OCI-LY3 (cell line): ENCODE measurements around the gene LEMD1.

ENCODE experiments used
- H2AFZ ChIP-seq: fragments of 200-600, 300-600 bp; shearing (Covaris generic); 2 replicates; pipeline ENCODE4 v1.6.0; 2014; ENCODE audit warnings: antibody characterized with exemption, low read depth, low read length
- H3K27ac ChIP-seq: fragments of 200-600, 300-600 bp; sonication (generic); 2 replicates; pipeline ENCODE4 v1.5.1; 2014; ENCODE audit warnings: mild to moderate bottlenecking, low read length, moderate library complexity, mixed read lengths
- H3K27me3 ChIP-seq: fragments of 200-600, 300-600 bp; sonication (generic); 2 replicates; pipeline ENCODE4 v1.6.1; 2014; ENCODE audit warnings: low read depth, low read length, mixed read lengths
- H3K36me3 ChIP-seq: fragments of 200-600, 300-600 bp; sonication (generic); replicated peaks from 2 replicates; pipeline ENCODE3; 2014; ENCODE audit warnings: low read depth, low read length, mixed read lengths
- H3K4me1 ChIP-seq: fragments of 300-600, 200-600 bp; sonication (generic); 2 replicates; pipeline ENCODE4 v1.6.1; 2014; ENCODE audit warnings: low read length, mixed read lengths
- H3K4me2 ChIP-seq: fragments of 200-600, 300-600 bp; sonication (generic); 2 replicates; pipeline ENCODE4 v1.6.1; 2014; ENCODE audit warnings: low read length, mixed read lengths
- H3K4me3 ChIP-seq: fragments of 300-600, 200-600 bp; sonication (generic); 2 replicates; pipeline ENCODE4 v1.5.1; 2014; ENCODE audit warnings: antibody characterized with exemption, mild to moderate bottlenecking, low read length, moderate library complexity
- H3K79me2 ChIP-seq: fragments of 300-600, 200-600 bp; shearing (Covaris generic); 2 replicates; pipeline ENCODE4 v1.6.1; 2014; ENCODE audit warnings: mild to moderate bottlenecking, low read length, mixed read lengths
- H3K9ac ChIP-seq: fragments of 300-600, 200-600 bp; shearing (Covaris generic); 2 replicates; pipeline ENCODE4 v1.6.0; 2014; ENCODE audit warnings: mild to moderate bottlenecking, low read length, moderate library complexity
- H3K9me3 ChIP-seq: fragments of 200-600, 300-600 bp; shearing (Covaris generic); 2 replicates; pipeline ENCODE4 v1.6.1; 2014; ENCODE audit warnings: low read length, mixed read lengths; ENCODE audit not compliant: insufficient read depth
- H4K20me1 ChIP-seq: fragments of 200-600, 300-600 bp; sonication (generic); 2 replicates; pipeline ENCODE4 v1.6.1; 2016; ENCODE audit warnings: low read length, mixed read lengths; ENCODE audit not compliant: insufficient read depth
- EZH2phosphoT487 ChIP-seq: fragments of 200-600 bp; shearing (Covaris generic); IDR thresholded peaks from 2 replicates; pipeline ENCODE4 v1.6.1; 2018; ENCODE audit warnings: antibody characterized with exemption, mixed run types, low read depth
- TF ChIP-seq, protein P1 (sequence below): fragments of 200-600, 300-600 bp; sonication (generic); IDR thresholded peaks from 2 replicates; pipeline ENCODE4 v1.5.1; 2014; ENCODE audit warnings: antibody characterized with exemption, low read length, low read depth

Gene LEMD1

DNA sequence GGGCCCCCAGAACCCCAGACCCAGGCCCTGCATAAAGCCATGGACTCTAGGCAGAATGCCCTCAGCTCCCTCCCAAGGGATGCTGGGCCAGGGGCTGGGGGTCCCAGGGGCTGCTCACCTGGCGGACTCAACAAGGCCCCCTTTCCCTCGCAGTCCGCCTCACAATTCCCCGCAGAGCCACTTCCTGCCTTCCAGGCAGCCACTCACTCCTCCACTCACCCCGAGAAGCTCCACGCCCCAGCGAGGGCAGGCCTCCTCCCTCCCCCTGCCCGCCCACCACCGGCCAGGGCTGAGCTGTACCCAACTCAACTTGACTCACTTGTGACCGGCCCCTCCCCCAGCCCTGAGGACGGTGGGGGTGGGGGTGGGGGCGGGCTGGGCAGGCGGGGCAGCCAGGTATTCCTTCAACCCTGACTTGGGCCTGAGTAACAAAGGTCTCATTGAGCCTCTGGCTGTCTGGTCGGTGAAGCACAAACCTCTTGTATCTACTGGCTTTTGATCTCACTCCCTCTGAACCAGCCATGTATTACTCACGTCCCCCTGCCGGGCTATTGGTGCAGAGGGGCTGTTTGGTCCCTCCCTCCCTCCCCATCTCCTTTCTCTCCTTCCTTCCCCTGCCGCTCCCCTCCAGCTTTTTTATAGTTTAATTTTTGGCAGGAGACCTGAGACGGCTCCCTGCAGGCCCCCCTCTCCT lies 28.0 kb upstream of the LEMD1 start:
- Histone ChIP-seq H3K4me2 (no peak overlapping the region), H3K79me2 (no peaks in the 10 kb centered on the region), H3K36me3 (no peaks in the 10 kb centered on the region), H3K4me1 (no peaks in the 10 kb centered on the region), H3K9ac (no peak overlapping the region), H2AFZ (no peak overlapping the region), H4K20me1 (peaks cover 4% of the 10 kb centered on the region; the same call in 1 of the 2 replicates), H3K27ac (no peak overlapping the region), H3K9me3 (no peaks in the 10 kb centered on the region), H3K27me3 (peaks cover 50% of the 10 kb centered on the region), H3K4me3 (no peak overlapping the region)
- TF ChIP-seq, protein P1, sequence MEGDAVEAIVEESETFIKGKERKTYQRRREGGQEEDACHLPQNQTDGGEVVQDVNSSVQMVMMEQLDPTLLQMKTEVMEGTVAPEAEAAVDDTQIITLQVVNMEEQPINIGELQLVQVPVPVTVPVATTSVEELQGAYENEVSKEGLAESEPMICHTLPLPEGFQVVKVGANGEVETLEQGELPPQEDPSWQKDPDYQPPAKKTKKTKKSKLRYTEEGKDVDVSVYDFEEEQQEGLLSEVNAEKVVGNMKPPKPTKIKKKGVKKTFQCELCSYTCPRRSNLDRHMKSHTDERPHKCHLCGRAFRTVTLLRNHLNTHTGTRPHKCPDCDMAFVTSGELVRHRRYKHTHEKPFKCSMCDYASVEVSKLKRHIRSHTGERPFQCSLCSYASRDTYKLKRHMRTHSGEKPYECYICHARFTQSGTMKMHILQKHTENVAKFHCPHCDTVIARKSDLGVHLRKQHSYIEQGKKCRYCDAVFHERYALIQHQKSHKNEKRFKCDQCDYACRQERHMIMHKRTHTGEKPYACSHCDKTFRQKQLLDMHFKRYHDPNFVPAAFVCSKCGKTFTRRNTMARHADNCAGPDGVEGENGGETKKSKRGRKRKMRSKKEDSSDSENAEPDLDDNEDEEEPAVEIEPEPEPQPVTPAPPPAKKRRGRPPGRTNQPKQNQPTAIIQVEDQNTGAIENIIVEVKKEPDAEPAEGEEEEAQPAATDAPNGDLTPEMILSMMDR = no peak
- TF ChIP-seq EZH2phosphoT487 = no peak

DNA sequence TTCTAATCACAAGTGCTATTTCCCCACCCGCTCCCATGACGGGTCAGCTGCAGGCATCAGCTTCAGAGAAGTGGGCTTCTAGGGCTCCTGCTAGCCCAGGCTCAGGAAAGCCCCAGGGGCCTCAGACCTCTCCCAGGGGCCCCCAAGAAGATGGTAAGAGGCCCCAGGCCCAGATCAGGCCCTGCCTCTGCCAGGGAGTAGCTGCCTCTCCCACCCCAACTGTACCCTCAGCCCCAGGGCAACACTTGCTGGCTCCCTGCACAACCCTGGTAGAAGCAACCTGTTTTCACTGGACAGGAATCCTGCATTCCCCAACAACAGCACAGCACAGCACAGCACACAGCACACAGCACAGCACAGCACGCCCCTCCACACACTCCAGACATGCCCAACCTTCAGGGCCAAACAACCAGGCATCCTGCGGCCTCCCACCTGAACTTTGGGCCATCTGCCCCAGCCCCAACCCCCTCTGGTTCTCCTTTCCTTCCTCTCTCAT lies 27.4 kb upstream of the LEMD1 start:
- Histone ChIP-seq H3K4me1 (no peaks in the 10 kb centered on the region), H3K79me2 (no peaks in the 10 kb centered on the region), H3K27ac (no peak overlapping the region), H3K27me3 (peaks cover 44% of the 10 kb centered on the region), H3K36me3 (no peaks in the 10 kb centered on the region), H3K9me3 (no peaks in the 10 kb centered on the region), H3K9ac (no peak overlapping the region), H3K4me2 (no peak overlapping the region), H4K20me1 (no peaks in the 10 kb centered on the region), H2AFZ (no peak overlapping the region), H3K4me3 (no peak overlapping the region)
- TF ChIP-seq, protein P1 = no peak
- TF ChIP-seq EZH2phosphoT487 = no peak

DNA sequence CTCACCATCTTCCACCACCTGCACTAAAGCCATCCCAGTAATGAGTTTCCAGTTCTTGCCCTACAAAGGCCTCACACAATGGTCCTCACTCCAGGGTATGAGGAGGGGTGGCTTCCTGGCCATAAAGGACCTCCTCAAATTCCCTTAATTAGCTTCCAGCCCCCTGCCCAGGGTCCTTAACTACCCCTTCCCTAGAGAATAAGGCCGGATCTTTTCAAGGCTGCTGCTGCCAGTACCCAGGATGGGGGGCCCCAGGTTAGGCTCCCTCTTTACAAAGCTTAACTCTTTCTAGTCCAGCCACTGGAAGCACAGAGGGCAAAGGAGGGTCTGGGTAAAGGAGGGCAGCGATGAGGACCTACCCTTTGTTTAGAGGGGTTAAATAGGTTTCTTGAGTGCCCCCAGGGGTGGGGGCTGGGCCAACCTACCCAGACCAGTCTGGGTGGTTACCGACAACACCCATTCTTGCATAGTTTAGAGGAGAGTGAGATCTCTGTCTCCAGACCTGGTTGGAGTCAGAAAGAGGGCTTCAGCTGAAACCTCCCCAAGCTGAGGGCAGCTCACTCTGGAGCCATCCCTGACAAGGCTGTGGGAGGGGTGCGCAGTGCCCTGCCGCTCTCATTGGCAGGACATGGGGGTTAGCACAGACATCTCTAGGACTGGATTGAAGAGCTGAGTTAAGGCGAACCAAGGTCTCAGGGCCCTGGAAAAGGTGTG lies 26.8 kb upstream of the LEMD1 start:
- no peak overlapping the region for H3K4me2 ChIP-seq
- H3K4me1 ChIP-seq = no peaks in the 10 kb centered on the region
- H3K9me3 ChIP-seq = no peaks in the 10 kb centered on the region
- H3K4me3 ChIP-seq = no peak overlapping the region
- H2AFZ ChIP-seq = no peak overlapping the region
- H3K9ac ChIP-seq = no peak overlapping the region
- no peak overlapping the region for H3K27ac ChIP-seq
- no peaks in the 10 kb centered on the region for H3K79me2 ChIP-seq
- no peaks in the 10 kb centered on the region for H4K20me1 ChIP-seq
- H3K36me3 ChIP-seq = no peaks in the 10 kb centered on the region
- peaks cover 41% of the 10 kb centered on the region for H3K27me3 ChIP-seq
- TF ChIP-seq, protein P1 = no peak
- no peak for TF ChIP-seq EZH2phosphoT487

DNA sequence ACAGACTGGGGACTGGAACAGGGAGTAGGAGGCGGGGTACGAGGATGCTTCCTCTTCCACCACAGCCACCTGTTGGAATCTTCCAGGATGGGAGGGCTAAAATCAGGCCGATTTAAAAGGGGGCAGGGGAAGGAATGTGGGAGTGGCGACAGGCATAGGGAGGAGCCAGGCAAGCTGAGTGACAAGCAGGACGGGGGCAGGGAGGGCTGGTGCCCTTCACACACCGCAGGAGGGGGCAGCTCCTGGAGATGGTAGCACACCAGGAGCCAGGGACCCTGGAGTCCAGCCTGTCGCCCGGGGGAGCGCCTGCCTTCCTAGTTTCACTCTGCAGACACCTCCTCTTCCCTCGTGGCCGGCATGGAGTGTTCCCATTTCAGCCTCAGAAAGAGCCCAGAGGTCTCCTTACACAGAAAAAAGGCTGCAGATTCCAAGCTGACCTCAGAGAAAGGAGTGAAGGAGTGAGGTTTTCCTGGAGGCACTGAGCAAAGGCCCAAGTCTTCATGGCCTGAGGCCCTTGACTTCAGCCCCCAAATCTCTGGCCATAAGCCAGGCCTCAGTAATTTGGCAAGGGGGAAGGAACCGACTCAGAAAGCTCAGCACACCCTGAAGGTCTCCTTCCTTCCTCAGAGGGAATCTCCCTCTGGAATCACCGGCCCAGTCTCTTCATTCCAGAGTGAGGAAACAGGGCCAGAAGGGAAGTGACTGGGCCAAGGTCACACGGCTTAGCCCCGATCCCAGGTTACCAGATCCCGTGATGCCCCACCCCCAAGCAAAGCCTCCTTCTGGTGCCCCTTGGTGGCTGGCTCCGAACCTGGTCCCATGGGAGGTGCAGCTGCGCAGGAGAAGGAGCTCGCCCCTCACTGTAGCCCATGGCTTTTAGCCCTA lies 25.8 kb upstream of the LEMD1 start:
- no peak overlapping the region for H3K9ac ChIP-seq
- H3K9me3 ChIP-seq = no peaks in the 10 kb centered on the region
- H3K27me3 ChIP-seq = peaks cover 39% of the 10 kb centered on the region
- no peak overlapping the region for H2AFZ ChIP-seq
- H3K4me1 ChIP-seq = no peaks in the 10 kb centered on the region
- no peak overlapping the region for H3K27ac ChIP-seq
- TF ChIP-seq, protein P1 = no peak
- TF ChIP-seq EZH2phosphoT487 = no peak
- no peaks in the 10 kb centered on the region for H4K20me1 ChIP-seq
- H3K4me3 ChIP-seq = no peak overlapping the region
- H3K4me2 ChIP-seq = no peak overlapping the region
- H3K79me2 ChIP-seq = no peaks in the 10 kb centered on the region
- H3K36me3 ChIP-seq = no peaks in the 10 kb centered on the region
